H1 (cell line): ENCODE data around the gene HS3ST1. TPM values are rescaled to one million over a fixed set of nuclear protein-coding genes. Genes with fewer than 3 reads are reported as not detected.

ENCODE experiments used
- EGR1 ChIP-seq: IDR thresholded peaks from 2 replicates; pipeline ENCODE4 v1.6.1; 2011; ENCODE audit warnings: low read depth, low read length, borderline replicate concordance
- polyA plus RNA-seq, 7 experiments: library from polyadenylated mRNA; depleted of rRNA in 3 of 7; stranded (reverse) in 5 of 7; unstranded in 2 of 7; fragments of >200 nt in 5 of 7; fragments of 200-250 nt in 2 of 7; gene quantifications; 1 replicate in 5 of 7; 2 replicates in 1 of 7; 4 replicates in 1 of 7; pipeline versions ENCODE4 v1.2.1 to v1.2.3, GENCODE V29; 2011 to 2013; ENCODE audit warnings: missing spikeins in 2 of 7, mixed read lengths in 2 of 7
- total RNA-seq: library from RNA; stranded (reverse); fragmentation: NEBNext Ultra II Directional; extraction: Animal tissue kit (Norgen Biotek cat#: 25700); gene quantifications from 2 replicates; pipeline ENCODE4 v1.2.1, GENCODE V29; 2021

Gene HS3ST1
- total and polyA plus RNA-seq, 2 of the 8 experiments (the other 6 are each of a cell fraction or from before 2014, with no cell fraction given) = 0.50 to 1.5 TPM

GRCh38 chr4:11427121-11427996 is 1.3 kb downstream of the HS3ST1 start (continued):
- no peak for TF ChIP-seq EGR1
- TF ChIP-seq, all 59 proteins: peak for 4
